Osteocyte (in vitro differentiated cells): ENCODE measurements around the gene DDX5. TPM values are rescaled to one million over a fixed set of nuclear protein-coding genes. Genes with fewer than 3 reads are reported as not detected.

ENCODE experiments used
- DNase-seq: peaks from one replicate; pipeline ENCODE4 v3.0.0; 2021; ENCODE audit warnings: mixed read lengths; ENCODE audit not compliant: unreplicated experiment; ENCODE audit errors: extremely low spot score
- H3K27ac Mint-ChIP-seq: one replicate; pipeline ENCODE4 v1.8.0; 2021; ENCODE audit warnings: mild to moderate bottlenecking, mixed read lengths; ENCODE audit not compliant: unreplicated experiment
- H3K27me3 Mint-ChIP-seq: one replicate; pipeline ENCODE4 v1.8.0; 2021; ENCODE audit warnings: mixed read lengths; ENCODE audit not compliant: unreplicated experiment
- H3K36me3 Mint-ChIP-seq: one replicate; pipeline ENCODE4 v1.8.0; 2021; ENCODE audit warnings: mixed read lengths; ENCODE audit not compliant: unreplicated experiment
- H3K4me1 Mint-ChIP-seq: one replicate; pipeline ENCODE4 v1.8.0; 2021; ENCODE audit warnings: mixed read lengths; ENCODE audit not compliant: unreplicated experiment
- H3K4me3 Mint-ChIP-seq: one replicate; pipeline ENCODE4 v1.8.0; 2021; ENCODE audit warnings: mild to moderate bottlenecking, moderate library complexity, mixed read lengths; ENCODE audit not compliant: unreplicated experiment
- H3K9me3 Mint-ChIP-seq: one replicate; pipeline ENCODE4 v1.8.0; 2021; ENCODE audit warnings: mixed read lengths; ENCODE audit not compliant: unreplicated experiment
- total RNA-seq: library from RNA; stranded (reverse); gene quantifications from 2 replicates; pipeline ENCODE4 v1.2.1, GENCODE V29; 2021
- TF ChIP-seq, protein P1 (sequence below): fragments of 200-600 bp; sonication (generic); IDR thresholded peaks from 2 replicates; pipeline ENCODE4 v1.5.0; 2021; ENCODE audit warnings: antibody characterized with exemption, mild to moderate bottlenecking, moderate library complexity

DDX5 gene
- total RNA-seq, 1 donor from 2014 or later = 816 TPM

DNA sequence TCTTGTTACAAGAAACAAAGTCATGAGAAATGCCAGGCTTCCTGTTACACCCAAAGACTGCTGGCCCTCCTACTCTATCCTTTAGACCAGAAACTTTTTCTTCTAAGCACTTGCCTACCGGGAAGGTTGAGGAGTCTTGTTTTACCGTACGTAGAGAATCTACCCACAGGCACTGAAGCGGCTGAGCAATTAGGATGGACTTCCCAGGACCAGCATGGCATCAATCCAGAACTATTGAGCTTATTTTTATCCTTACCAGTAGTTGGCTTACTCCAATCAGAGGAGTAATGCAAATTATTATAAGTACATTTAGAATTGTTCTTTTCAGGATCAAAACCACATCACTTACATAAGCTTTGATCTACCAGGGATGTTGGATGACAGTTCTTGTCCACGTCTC lies 26.3 kb upstream of the DDX5 start:
- DNase-seq = no peak
- Mint-ChIP-seq H3K27me3 (no peaks in the 10 kb centered on the region), H3K27ac (peak overlapping the region; percentile 14), H3K9me3 (no peaks in the 10 kb centered on the region), H3K4me3 (no peak overlapping the region), H3K4me1 (no peaks in the 10 kb centered on the region), H3K36me3 (peaks cover 59% of the 10 kb centered on the region)
- TF ChIP-seq, protein P1, sequence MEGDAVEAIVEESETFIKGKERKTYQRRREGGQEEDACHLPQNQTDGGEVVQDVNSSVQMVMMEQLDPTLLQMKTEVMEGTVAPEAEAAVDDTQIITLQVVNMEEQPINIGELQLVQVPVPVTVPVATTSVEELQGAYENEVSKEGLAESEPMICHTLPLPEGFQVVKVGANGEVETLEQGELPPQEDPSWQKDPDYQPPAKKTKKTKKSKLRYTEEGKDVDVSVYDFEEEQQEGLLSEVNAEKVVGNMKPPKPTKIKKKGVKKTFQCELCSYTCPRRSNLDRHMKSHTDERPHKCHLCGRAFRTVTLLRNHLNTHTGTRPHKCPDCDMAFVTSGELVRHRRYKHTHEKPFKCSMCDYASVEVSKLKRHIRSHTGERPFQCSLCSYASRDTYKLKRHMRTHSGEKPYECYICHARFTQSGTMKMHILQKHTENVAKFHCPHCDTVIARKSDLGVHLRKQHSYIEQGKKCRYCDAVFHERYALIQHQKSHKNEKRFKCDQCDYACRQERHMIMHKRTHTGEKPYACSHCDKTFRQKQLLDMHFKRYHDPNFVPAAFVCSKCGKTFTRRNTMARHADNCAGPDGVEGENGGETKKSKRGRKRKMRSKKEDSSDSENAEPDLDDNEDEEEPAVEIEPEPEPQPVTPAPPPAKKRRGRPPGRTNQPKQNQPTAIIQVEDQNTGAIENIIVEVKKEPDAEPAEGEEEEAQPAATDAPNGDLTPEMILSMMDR = no peak

DNA sequence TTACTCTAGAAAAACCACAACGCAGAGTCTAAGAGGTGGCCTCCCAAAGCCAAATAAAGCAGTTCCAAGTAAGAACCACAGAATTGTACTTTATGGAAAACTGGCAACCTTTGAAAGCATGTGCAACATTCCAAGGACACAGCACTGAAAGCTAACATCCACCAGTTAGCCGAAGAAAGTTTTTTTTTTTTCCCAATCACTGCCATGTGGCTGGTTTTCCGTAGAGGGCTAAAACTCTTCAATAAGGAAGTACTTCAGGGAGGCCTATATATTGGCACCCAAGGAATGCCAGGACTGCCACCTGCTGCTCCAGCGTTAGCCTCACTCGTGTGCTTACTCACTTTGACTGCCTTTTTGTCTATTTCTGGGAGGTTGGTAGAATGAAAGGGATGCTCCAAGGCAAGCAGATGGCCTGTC lies 25.9 kb upstream of the DDX5 start:
- H3K36me3 Mint-ChIP-seq = peaks cover 59% of the 10 kb centered on the region
- H3K4me1 Mint-ChIP-seq = no peaks in the 10 kb centered on the region
- TF ChIP-seq, protein P1 = no peak
- no peaks in the 10 kb centered on the region for H3K27me3 Mint-ChIP-seq
- H3K9me3 Mint-ChIP-seq = no peaks in the 10 kb centered on the region
- peak overlapping the region; percentile 14 for H3K27ac Mint-ChIP-seq
- H3K4me3 Mint-ChIP-seq = no peak overlapping the region
- no peak for DNase-seq

DNA sequence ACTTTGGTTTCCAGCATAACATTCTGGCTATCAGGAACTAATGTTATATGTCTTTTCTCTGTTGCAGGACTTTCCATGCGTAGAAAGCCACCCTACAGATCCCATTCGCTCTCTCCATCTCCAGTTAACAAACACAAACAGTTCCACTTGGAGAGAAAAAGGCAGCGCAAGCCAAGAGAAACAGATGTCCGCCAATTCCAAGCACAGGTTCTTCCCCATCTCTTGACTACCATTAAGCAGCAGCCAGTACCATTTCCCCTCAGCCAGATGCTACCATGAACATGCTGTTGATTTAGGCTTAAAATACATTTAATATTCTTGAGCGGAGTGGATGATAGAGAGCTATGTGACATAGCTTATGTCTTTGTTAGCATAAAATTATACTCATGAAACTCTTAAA lies 23.1 kb upstream of the DDX5 start:
- Mint-ChIP-seq H3K9me3 (no peaks in the 10 kb centered on the region), H3K4me1 (no peaks in the 10 kb centered on the region), H3K27ac (no peak overlapping the region), H3K36me3 (peaks cover 59% of the 10 kb centered on the region), H3K27me3 (no peaks in the 10 kb centered on the region), H3K4me3 (no peak overlapping the region)
- TF ChIP-seq, protein P1 = no peak
- DNase-seq = no peak

DNA sequence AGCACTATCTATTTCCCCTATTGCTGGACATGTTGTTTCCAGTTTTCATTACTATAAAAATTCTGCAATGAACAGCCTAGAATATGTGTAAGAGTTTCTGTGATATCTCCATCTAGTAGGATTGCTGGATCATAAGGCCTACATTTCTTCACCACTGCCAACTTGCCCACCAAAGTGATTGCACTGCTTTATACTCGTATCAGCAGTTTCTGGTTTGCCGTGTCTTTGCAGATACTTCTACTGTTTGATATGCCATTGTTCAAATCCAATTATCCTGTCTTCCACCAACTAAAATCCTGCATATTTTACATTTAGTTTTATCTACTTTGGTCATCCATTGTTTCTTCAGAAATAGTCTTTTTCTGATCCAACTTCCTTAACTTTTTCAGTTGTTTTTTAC lies 21.8 kb upstream of the DDX5 start:
- TF ChIP-seq, protein P1 = no peak

DNA sequence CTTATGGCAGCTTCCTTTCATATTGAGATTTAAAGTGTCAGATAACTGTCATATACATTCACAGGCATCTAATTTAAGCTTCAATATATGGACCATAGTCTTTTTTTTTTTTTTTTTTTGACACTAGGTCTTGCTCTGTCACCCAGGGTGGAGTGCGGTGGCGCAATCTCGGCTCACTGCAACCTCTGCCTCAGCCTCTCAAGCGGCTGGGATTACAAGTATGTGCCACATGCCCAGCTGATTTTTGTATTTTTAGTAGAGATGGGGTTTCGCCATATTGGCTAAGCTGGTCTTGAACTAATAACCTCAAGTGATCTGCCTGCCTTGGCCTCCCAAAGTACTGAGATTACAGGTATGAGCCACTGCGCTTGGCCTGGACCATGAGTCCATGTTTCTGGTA lies 14.3 kb upstream of the DDX5 start:
- no peaks in the 10 kb centered on the region for H3K27me3 Mint-ChIP-seq
- peaks cover 39% of the 10 kb centered on the region for H3K36me3 Mint-ChIP-seq
- TF ChIP-seq, protein P1 = no peak
- no peak overlapping the region for H3K27ac Mint-ChIP-seq
- no peaks in the 10 kb centered on the region for H3K4me1 Mint-ChIP-seq
- H3K4me3 Mint-ChIP-seq = no peak overlapping the region
- no peaks in the 10 kb centered on the region for H3K9me3 Mint-ChIP-seq
- no peak for DNase-seq

More for the DNA sequence above, 21.8 kb upstream of the DDX5 start:
- H3K9me3 Mint-ChIP-seq = no peaks in the 10 kb centered on the region
- peaks cover 62% of the 10 kb centered on the region for H3K36me3 Mint-ChIP-seq
- H3K27me3 Mint-ChIP-seq = no peaks in the 10 kb centered on the region
- DNase-seq = no peak
- no peak overlapping the region for H3K27ac Mint-ChIP-seq
- no peaks in the 10 kb centered on the region for H3K4me1 Mint-ChIP-seq
- no peak overlapping the region for H3K4me3 Mint-ChIP-seq
